ENCODE results near the gene ABCA10.
"Not testable (repeated sequence)": the region's sequence is repeated elsewhere in the genome, so short reads cannot be mapped to it uniquely, and the experiment has no call there.

The ABCA10 gene

GRCh38 chr17:69227541-69227940 lies 1.1 kb downstream of the ABCA10 start:
- no peak for DNase-seq (ENCODE audit: low read depth in 3 of 3)

GRCh38 chr17:69223809-69224208 lies 4.8 kb downstream of the ABCA10 start:
- DNase-seq (ENCODE audit: low read depth in 3 of 3): no peak

- no peak for DNase-seq (ENCODE audit: low read depth in 3 of 3)
These were observed 5.8 kb downstream of the ABCA10 start for GRCh38 chr17:69222707-69223258.

- DNase-seq (ENCODE audit: low read depth in 3 of 3): no peak
These were observed 8.5 kb downstream of the ABCA10 start for GRCh38 chr17:69220098-69220497.

- no peak for DNase-seq (ENCODE audit: low read depth in 3 of 3)
These were observed 9.6 kb downstream of the ABCA10 start for GRCh38 chr17:69218986-69219385.

- no peak for DNase-seq (ENCODE audit: low read depth in 3 of 3)
These were observed 15.4 kb downstream of the ABCA10 start for GRCh38 chr17:69213059-69213813.

GRCh38 chr17:69208640-69209039 lies 20.0 kb downstream of the ABCA10 start:
- no peak for DNase-seq (ENCODE audit: low read depth in 3 of 3)

- no peak for DNase-seq (ENCODE audit: low read depth in 3 of 3)
These were observed 21.5 kb downstream of the ABCA10 start for GRCh38 chr17:69207151-69207550.

- no peak for DNase-seq (ENCODE audit: low read depth in 3 of 3)
These were observed 30.4 kb downstream of the ABCA10 start for GRCh38 chr17:69198238-69198637.

- not testable (repeated sequence) for DNase-seq (ENCODE audit: low read depth in 3 of 3)
These were observed 32.4 kb downstream of the ABCA10 start for GRCh38 chr17:69196105-69196653.

- no peak for DNase-seq (ENCODE audit: low read depth in 3 of 3)
These were observed 35.9 kb downstream of the ABCA10 start for GRCh38 chr17:69192754-69193153.

- DNase-seq (ENCODE audit: low read depth in 3 of 3): no peak
These were observed 39.8 kb downstream of the ABCA10 start for GRCh38 chr17:69188796-69189195.

GRCh38 chr17:69188064-69188463 lies 40.6 kb downstream of the ABCA10 start:
- no peak for DNase-seq (ENCODE audit: low read depth in 3 of 3)

- DNase-seq (ENCODE audit: low read depth in 3 of 3): no peak
These were observed 41.3 kb downstream of the ABCA10 start for GRCh38 chr17:69187294-69187693.

GRCh38 chr17:69179227-69179952 lies 49.2 kb downstream of the ABCA10 start:
- DNase-seq (ENCODE audit: low read depth in 3 of 3): no peak

GRCh38 chr17:69176457-69176795 lies 52.2 kb downstream of the ABCA10 start:
- no peak for DNase-seq (ENCODE audit: low read depth in 3 of 3)

GRCh38 chr17:69175625-69176456 lies 52.8 kb downstream of the ABCA10 start:
- no peak for DNase-seq (ENCODE audit: low read depth in 3 of 3)

- DNase-seq (ENCODE audit: low read depth in 3 of 3): no peak
These were observed 53.4 kb downstream of the ABCA10 start for GRCh38 chr17:69175262-69175624.

GRCh38 chr17:69173118-69173517 lies 55.5 kb downstream of the ABCA10 start:
- no peak for DNase-seq (ENCODE audit: low read depth in 3 of 3)

- no peak for DNase-seq (ENCODE audit: low read depth in 3 of 3)
These were observed 58.2 kb downstream of the ABCA10 start for GRCh38 chr17:69170377-69170776.

GRCh38 chr17:69168642-69169041 lies 60.0 kb downstream of the ABCA10 start:
- DNase-seq (ENCODE audit: low read depth in 3 of 3): not testable (repeated sequence)

GRCh38 chr17:69166957-69167356 lies 61.7 kb downstream of the ABCA10 start:
- no peak for DNase-seq (ENCODE audit: low read depth in 3 of 3)

Data from stimulated activated CD4-positive, alpha-beta T cell treated with anti-CD3 and anti-CD28 coated beads, TNF-alpha, amount 100 ng/mL, for 24 hours (primary cell).